HG02943 (cell line): ENCODE data around the gene STK39.
A peak's percentile ranks its signal among the peaks of the same experiment; 100 is the strongest.

Source experiments
- ATAC-seq: cut with Tn5 transposase; IDR thresholded peaks from one replicate; pipeline ENCODE4 v1.9.1; 2021; ENCODE audit warnings: mild to moderate bottlenecking, low read depth, moderate library complexity; ENCODE audit not compliant: unreplicated experiment

Gene STK39

DNA sequence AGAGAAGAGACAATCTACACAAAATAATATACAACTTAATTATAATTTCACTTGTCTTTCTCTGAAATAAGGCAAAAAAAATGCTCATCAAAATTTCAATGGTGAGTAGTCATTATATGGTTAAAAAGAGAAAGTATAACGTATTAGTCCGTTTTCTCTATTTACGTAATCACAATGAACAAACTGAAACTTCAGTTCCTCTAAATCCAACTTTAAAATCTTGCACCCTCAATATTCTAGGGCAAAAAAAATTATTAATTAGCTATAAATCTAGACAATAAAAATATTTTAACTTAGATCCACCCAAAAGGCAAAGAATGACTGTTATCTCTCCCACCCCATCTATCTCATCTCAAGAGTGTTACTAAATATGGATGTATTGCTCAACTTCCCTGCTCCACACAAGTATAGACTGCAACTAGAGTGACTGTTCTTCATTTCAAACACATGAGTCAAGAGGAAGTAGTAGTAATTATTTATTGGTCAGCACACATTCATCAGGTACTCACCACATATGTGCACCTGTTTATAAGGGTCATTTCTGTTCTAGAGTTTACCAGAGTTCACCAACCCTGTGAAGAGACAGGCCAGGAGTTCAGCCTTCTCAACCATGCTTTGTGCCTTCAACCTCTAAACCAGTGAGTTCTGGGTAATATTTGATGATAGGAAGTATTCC lies 36.4 kb downstream of the STK39 start:
- no peak for ATAC-seq

DNA sequence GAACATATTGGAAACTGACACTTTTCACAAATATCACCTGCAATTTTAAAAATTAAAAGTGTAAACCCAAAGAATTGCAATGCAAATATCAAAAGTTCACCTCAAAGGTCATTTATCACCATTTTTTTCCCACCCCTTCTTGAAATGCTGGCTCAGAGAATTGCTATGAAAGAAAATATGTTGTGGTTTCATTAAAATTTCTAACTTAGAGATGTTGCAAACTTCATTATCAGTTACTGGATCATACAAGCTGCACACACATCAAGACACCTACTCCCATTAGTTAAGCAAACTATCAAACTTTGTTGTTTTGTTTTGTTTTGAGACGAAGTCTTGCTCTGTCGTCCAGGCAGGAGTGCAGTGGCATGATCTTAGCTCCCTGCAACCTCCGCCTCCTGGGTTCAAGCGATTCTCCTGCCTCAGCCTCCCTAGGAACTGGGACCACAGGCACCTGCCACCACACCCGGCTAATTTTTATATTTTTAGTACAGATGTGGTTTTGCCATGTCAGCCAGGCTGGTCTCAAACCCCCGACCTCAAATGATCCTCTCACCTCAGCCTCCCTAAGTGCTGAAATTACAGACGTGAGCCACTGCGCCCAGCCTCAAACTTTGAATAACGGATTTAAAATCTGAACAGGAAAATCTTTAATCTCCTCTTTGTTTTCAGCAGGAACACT lies 37.0 kb downstream of the STK39 start:
- ATAC-seq, result no peak

DNA sequence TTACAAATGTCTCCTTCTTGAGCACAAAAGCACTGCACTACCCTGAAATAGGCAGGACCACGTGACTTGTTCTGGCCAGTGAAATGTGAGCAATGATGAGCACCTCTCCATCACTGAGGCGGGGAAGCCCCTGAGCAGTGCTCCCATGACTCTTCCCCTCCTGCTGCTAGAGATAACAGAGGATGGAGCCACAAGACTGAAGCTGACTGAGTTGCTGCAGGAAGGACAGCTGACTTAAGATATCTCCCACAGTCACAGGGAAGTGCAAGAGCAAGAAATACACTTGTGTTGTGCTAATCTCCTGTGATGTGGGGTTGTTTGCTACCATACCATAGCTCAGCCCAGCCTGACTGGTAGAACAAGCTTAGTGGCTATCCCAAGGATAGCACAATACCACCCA lies 38.7 kb downstream of the STK39 start:
- ATAC-seq, result no peak

DNA sequence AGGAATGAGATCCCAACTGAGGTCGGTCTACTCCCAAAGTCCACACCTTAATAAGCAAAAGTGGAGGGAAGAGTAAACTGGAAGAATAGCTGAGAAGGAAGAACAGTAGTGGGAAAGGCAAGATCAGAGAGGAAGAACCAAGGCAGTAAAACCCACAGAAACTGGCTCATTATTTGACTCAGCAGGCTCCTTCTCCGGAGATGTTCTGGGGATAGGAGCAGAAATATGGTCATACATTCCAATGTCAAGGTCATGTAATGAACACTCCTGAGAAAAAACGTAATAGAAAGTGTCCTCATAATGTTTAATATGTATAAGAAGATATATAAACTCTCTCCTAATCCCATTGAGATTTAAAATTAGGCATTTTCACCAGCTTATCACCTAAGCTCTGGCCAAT lies 39.5 kb downstream of the STK39 start:
- no peak for ATAC-seq

DNA sequence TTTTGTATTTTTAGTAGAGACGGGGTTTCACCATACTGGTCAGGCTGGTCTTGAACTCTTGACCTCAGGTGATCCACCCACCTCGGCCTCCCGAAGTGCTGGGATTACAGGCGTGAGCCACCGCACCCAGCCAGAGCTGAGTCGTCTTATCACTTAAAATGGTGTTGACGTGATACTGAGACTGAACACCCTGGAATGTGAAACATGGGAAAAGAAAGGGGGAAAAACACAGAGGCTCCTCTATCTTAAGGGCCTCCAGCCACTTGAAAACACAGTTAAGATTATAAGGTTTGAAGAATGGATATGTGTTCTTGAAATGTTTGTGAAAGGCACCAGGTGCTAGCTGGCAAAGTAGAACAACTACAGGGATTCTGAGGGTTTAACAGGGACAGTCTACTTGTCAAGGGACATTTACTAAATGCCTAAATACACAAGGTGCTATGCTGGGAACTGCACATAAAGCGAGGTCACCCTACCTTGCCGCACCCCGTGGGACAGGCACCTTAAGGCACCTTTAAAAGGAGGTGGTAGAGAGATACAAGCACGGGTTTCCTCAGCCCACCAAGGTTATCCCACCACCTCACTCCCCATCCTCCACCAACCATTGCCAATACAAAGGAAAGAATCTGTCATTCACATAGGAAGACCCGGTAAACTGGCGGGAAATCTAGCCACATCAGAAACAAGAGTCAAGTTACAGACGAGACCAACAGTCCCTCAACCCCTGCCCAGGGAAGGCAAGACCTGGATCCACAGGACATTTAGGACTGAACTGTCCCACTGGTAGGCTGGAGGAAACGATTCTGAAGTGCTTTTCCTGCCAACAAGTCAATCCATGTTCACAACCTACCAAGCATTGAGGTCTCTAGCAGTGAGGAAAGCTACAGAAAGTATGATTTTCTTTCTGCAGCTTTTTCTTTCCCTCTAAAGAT lies 43.4 kb downstream of the STK39 start:
- ATAC-seq, result no peak

DNA sequence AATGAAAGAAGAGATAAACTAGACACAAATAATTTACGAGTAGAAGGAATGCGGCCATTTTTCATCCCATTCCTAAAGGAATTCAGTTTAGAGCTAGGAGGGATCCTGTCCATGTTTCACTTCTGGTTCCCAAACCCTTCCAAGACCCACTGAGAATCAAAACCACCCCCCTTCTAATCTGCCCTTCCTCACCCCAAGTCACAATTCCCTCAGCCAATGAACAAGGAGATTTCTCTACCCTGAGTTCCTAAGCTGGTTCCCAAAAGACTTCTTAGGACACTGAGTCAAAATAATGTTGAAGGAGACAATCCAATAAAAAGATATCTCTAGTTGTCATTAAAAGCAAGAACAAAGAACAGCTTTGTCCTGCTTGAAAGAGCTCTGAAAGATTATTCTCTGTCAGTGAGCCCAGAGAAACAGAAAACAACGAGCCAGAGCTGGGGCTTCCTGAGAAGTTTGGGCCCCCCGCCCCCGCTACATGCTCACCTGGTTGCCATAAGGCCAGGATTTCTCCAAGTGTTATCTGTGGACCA lies 45.7 kb downstream of the STK39 start:
- ATAC-seq, result no peak

DNA sequence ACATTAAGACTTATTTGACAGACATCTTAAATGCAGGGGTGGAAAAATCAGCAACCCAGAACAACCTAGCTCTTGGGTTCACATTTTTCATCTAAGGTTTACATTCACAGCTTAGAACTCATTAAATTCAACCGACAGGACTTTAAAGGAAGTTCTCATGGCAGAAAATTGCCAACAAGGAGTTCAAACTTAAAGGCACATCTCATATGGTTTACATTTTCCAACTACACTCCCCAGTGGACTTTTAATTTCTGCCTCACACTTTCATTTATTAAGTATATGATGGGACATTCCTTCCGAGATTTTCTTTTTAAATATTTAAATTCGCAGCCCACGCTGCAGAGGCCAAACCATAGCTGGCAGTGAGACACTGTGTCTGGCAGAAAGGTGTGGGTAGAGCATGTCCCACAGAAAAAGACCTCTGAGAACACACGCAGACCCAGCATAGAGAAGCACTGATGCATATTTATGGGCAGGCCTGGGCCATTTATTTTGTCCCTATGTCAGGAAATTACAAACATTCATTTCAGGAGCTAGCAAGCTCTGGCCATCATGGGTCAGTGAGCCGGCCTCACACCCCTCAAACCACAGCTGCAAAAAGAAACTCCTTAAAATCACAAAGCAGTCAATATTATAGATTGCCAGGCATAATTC lies 46.3 kb downstream of the STK39 start:
- no peak for ATAC-seq

DNA sequence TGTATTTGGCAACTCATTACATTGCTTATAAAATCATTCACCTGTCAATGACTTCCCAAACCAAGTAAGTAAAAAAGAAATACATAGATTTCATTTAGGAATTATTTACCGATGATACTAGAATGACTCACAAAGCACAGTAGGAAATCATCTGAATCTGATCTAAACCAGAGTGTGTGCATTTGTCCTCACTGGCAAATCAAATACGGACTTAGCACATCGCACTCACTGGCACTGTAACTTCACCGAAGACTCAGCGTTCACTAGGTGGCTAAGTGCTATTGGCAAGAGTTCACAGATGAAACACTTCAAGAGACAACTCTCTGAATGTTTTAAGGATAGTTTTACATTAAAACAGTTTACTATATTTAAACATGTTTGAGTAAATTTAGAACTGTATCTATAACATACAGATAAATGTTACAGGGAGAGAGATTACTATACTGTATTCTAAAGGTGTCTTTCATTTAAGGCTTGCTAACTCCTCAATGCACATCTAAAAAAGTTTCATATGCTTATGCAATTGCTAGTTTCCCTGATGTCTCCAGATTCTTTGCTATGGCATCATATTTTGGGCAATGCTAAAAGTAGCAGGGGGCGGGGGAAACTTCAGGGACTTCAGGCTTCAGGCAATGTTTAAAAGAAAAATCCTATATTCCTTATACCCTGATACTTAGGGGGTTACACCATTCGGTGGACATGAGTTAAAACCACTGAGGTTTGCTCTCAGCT lies 48.8 kb downstream of the STK39 start:
- no peak for ATAC-seq

DNA sequence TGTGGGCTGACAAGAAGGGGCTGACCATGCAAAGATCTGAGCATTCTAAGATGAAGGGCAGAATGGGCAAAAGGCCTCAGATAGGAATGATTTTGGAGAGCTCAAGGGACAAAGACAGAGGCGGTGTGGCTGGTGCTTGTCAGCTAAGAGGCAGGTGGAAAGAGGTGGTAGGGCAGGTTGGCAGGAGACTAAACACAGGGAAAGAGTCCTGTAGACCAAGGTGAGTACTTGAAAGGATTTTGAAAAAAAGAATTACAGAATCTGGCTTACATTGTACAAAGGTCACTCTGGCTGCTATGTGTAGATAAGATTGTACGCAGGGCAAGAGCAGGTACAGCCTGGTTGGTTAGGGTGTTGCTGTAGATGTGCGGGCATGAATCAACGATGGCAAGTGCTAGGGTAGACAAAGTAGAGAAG lies 50.6 kb downstream of the STK39 start:
- ATAC-seq, result no peak

DNA sequence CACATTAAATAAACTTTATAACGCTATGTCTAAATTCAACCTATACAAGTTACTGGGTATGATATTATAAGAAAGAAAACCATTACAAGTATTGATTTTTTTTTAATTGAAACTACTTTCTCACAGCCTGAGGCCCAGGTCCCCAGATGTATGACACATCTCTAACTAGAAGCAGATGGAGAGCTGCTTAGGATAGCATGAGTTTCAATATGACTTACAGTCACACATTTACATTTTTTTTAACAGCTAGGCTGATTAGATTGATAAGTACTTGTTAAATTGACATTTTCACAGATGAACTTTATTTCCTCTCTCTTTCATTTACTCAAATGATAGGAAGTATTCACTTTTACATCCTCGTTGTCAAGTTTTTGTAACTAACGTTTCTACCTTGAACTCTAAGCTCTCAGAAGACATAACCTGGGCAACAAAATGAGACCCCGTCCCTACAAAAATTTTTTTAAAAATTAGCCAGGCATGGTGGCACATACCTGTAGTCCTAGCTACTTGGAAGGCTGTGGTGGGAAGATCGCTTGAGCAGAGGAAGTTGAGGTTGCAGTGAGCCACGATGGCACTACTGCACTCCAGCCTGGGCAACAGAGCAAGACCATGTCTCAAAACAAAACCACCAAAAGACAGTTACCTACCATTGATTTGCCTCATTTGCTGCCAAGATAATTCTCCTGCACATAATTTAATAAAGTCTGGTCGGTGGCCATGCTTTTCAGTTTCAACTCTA lies 52.4 kb downstream of the STK39 start:
- ATAC-seq, result peak; percentile 85

DNA sequence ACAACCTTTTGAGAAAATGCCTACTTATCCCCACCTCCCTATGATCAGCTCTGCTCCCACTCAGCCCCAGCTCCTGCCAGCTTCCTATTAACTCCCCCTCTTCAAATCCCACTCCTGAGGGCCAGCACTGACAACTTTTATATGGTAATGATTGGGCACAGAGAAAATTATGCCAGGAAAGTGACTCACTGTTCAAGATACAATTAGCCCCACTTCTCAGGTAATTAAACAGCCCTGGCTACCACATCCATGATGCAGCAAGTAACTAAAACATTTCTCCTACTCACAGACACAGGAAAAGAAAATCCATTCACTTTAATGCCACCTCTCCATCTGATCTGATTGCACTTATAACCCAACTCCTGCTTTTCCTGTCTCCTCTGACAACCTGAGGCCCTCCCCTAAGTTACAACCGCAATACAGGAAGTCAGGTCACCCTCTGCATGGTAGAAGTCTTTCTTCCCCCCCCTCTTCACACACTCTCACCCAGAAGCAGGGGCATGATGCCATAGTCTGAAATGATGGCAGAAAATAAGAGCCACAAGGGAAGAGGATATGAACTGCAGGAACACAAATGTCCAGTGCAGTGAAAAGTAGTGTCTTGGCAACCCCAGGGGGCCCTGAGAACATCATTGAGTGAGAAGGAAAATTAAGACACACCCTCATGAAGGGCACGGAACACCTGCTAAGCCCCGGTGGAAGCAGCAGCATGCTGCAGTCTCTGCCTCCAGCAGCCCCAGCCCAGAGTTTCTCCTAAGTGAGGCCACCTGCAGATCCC lies 54.4 kb downstream of the STK39 start:
- ATAC-seq, result no peak

DNA sequence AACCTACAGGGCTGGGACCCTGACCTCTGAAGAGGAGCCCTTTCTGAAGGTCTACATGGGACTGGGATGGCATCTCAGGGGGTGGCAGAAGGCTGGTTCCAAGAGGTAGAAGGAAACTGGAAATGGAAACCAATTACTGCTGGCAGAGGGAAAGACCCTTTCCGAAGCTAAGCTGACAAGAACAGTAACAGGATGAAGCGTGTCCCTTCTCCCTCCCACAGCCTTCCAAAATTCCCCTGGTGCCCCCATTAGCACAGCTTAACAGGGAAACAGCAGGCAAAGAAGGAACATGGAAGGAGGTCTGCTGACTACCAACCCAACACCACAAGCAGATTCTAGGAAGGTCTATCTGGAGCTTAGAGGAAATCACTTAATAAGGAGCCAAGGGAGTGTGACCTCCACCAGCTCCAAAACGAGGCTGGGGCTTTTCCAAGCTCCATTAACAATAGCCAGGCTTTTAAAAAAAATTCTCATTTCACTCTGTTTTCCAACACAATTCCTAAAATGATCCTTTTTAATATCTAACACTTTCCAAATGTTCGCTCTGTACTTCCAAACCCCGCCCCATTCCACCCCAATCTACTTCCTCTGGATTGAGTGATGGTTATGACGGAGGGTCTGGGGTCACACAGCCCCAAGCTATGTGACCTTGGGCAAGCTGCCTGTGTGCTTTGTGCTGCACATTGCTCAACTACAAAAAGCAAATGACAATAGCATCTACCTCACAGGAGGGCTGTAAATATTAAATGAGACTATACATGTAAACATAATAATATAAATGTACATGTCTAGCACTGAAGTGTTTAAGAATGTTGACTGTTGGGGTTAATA lies 55.2 kb downstream of the STK39 start:
- no peak for ATAC-seq

DNA sequence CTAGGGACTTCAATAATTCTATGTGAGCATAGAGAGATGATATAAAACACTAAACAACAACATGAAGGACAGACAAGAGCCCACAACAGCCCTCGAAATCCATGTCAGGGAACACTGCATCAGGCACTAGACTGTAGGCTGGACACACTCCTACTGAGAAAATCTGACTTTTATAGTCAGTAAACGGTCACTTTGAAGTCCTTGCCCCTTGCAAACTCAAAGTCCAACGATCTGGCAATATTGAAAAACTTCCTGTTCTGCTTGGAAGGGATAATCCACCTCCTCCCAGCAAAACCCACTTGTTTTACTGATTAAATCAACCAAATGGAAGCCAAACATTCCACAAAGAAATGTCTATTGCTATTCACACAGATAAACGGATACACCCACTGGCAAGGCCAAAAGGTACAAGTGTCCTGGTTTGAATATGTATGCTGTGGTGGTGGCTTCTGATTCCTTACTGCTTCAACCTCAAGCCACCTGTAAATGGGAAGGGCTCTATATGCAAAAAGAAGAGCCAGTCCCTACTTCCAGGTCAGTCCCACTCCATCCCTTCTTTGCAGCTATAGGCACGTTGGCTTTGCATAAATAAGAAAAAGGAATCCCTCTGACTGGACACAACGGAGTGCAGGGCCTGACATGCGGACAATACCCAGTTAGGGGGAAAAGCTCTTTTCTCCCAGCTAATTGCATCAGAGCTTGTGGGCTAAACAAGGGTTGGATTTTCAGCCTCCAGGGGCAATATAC lies 56.6 kb downstream of the STK39 start:
- ATAC-seq, result no peak

DNA sequence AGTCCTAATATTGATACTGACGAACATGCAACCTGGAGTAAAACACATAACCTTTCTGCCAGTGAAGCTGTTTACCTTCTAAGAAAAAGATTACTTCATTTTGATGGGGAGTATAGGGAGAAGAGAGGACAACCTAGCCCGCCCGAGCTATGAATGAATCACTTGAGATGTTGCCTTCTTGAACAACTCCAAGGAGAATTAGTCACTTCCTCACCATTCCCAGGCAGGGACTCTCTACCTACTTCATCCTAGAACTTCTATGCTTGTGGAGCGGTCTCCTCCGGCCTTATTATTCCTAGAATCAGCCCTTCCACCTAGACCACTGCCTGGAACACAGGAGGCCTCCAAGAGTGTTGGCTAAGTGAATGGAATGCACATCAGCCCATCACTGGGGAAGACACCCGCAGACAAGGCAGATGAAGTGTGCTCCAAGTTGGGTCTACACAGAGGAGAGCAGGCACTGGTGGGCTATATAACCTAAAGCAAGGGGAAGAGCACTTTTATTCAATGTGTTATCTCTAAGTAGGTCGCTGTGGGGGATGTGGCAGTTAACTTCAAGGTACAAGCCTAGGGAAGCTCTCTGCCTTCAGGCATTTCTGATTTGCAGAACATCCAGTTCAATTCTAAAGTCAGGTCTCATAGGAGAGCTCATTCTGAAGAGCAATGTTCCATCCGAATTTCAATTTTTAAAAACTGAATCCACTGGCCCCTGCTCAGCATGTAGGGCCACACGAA lies 57.4 kb downstream of the STK39 start:
- no peak for ATAC-seq

DNA sequence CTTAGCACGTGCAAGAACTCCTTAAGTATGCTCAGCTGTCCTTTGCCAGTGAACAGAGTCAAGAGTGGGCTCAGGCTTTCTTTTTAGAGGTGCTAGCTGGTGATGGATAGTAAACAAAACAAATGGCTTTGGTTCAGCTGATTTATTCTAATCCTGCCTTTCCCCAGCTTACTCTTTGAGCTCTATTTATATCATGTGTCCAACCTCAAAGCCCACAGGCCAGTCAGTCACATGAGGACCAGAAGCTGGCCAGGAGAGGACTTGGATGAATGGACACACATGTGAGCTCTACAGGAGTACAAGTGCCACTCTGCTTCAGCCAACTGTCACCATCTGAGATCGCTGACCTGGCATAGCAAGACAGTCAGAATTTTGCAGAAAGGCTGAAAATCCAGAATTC lies 59.4 kb downstream of the STK39 start:
- no peak for ATAC-seq

DNA sequence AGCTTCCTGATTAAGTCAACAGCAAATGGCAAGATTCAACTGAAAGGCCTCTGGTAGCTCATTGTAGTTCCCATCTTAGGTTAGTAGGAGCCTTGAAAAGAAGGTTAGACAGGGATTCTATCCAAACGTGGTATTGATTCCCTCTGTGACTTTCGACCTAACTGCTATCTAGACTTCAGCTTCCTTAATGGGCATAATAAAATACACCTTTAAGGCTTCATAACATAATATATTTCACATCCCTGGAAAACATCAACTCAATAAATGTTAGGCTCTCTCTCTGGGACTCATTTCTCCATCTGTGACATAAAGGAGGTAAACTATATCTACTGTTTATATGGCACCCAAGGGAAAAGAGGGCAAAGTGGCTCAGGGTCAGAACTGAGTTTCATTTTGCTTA lies 60.9 kb downstream of the STK39 start:
- ATAC-seq, result no peak
